Suprapubic skin (tissue), 3 donors: ENCODE data around the gene ASF1A.
"Not testable (repeated sequence)": the region's sequence is repeated elsewhere in the genome, so short reads cannot be mapped to it uniquely, and the experiment has no call there.

Source experiments
- EP300 ChIP-seq: sonication (generic); formaldehyde crosslinking; IDR thresholded peaks from one replicate; pipeline ENCODE4 v1.6.1; 2017; ENCODE audit warnings: antibody characterized with exemption
- POLR2A ChIP-seq, 2 donors: fragments of 450-650 bp; IDR thresholded peaks; one replicate each; pipeline ENCODE4 v1.6.1; 2017; ENCODE audit warnings: antibody characterized with exemption in 2 of 2, mild to moderate bottlenecking in 2 of 2, moderate library complexity in 2 of 2
- TF ChIP-seq, protein P1 (sequence below), 2 donors: fragments of 200-600 bp in 1 of 2; fragments of 450-650 bp in 1 of 2; sonication (generic) in 1 of 2; IDR thresholded peaks; one replicate each; pipeline ENCODE4 v1.5.1; 2016 to 2019; ENCODE audit warnings: antibody characterized with exemption in 2 of 2, mild to moderate bottlenecking in 1 of 2, moderate library complexity in 1 of 2

DNA sequence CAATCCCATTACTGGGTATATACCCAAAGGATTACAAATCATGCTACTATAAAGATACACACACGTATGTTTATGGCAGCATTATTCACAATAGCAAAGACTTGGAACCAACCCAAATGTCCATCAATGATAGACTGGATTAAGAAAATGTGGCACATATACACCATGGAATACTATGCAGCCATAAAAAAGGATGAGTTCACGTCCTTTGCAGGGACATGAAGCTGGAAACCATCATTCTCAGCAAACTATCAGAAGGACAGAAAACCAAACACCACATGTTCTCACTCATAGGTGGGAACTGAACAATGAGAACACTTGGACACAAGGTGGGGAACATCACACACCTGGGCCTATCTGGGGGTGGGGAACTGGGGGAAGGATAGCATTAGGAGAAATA is 25.1 kb upstream of the ASF1A start:
- TF ChIP-seq, protein P1, sequence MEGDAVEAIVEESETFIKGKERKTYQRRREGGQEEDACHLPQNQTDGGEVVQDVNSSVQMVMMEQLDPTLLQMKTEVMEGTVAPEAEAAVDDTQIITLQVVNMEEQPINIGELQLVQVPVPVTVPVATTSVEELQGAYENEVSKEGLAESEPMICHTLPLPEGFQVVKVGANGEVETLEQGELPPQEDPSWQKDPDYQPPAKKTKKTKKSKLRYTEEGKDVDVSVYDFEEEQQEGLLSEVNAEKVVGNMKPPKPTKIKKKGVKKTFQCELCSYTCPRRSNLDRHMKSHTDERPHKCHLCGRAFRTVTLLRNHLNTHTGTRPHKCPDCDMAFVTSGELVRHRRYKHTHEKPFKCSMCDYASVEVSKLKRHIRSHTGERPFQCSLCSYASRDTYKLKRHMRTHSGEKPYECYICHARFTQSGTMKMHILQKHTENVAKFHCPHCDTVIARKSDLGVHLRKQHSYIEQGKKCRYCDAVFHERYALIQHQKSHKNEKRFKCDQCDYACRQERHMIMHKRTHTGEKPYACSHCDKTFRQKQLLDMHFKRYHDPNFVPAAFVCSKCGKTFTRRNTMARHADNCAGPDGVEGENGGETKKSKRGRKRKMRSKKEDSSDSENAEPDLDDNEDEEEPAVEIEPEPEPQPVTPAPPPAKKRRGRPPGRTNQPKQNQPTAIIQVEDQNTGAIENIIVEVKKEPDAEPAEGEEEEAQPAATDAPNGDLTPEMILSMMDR (IDR thresholded peaks at IDR 0.05) = not testable (repeated sequence)
- TF ChIP-seq POLR2A (IDR thresholded peaks at IDR 0.05); EP300: not testable (repeated sequence)
